ENCODE results near the gene ARTN.
A peak's percentile ranks its signal among the peaks of the same experiment; 100 is the strongest.

Gene ARTN

GRCh38 chr1:43947061-43947873, 13.7 kb downstream of the ARTN start:
- no peak for DNase-seq (ENCODE audit: low read depth, low spot score)

GRCh38 chr1:43947874-43948437, 14.4 kb downstream of the ARTN start:
- no peak for DNase-seq (ENCODE audit: low read depth, low spot score)

DNA sequence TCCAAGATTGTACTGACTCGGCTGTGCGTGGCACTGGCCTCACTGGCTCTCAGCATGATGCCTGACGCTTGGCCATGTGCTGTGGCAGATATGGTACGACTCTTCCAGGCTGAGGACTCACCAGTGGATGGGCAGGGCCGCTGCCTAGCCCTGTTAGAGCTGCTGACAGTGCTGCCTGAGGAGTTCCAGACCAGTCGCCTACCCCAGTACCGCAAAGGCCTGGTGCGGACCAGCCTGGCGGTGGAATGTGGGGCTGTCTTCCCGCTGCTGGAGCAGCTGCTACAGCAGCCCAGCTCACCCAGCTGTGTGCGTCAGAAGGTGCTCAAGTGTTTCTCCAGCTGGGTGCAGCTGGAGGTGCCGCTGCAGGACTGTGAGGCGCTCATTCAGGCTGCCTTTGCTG, 16.1 kb downstream of the ARTN start:
- no peak for DNase-seq (ENCODE audit: low read depth, low spot score)

GRCh38 chr1:43951021-43951985, 17.7 kb downstream of the ARTN start:
- DNase-seq (ENCODE audit: low read depth, low spot score) = no peak

DNA sequence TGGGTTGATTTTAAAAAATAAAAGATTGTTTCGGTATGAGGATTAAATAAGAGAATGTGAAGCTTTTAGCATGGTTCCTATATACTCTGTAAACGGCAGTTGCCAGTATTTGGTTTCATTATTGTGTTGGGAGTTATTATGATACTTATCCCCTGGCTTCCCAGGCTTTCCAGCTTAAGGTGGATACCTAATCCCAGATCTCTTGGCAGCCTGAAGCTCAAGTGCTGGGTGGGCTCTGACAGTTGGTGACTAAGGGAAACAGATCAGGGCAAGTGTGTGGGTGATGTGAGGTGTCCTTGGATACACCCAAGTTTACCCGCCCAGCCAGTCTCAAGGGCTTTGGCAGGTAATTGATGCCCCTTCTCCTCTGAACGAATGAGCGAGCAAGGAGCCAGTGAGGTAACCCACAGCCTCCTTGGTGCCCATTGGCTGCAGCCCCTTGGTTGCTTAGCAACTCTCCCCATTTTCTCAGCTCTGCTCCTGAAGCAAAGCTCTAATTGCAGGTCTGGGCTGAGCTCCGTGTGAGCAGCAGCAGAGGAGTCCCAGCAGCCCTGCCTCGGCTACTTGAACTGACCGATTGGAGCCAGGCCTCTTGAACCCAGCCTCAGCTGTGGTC, 19.2 kb downstream of the ARTN start:
- no peak for DNase-seq (ENCODE audit: low read depth, low spot score)

- no peak for DNase-seq (ENCODE audit: low read depth, low spot score)
Measured at GRCh38 chr1:43953361-43953760, 19.8 kb downstream of the ARTN start.

DNA sequence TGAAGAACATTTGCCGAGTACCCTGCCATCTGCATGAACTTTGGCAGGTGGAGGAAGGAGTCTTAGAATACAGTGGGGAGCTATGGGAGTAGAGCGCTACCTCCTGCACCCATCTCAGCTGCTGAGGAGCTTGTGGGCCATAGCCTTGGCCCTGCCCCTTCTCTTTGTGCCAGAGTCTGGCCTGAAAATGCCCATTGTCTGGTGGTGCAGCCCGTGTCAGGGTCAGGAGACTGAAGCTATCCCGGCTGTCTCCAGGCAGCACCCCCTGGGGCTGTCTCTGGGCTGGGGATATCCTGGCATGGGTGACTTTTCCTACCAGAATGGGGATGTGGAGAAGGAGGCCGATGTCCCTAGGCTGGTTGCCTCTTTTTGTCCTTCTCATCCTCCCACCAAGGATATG, 20.4 kb downstream of the ARTN start:
- DNase-seq (ENCODE audit: low read depth, low spot score) = no peak

DNA sequence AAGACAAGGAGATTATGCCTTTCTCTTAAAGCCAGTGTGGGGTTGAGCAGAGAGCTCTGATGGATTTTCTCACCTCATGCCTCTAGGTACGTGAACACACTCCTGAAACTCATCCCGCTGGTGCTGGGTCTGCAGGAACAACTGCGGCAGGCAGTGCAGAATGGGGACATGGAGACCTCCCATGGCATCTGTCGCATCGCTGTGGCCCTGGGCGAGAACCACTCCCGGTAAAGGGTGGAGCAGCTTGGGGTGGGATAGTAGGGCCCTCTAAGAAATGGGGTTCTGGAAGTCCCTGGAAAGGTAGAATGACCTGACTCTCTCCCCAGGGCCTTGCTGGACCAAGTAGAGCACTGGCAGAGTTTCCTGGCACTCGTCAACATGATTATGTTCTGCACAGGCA, 22.6 kb downstream of the ARTN start:
- DNase-seq (ENCODE audit: low read depth, low spot score) = no peak

GRCh38 chr1:43957407-43958040, 23.9 kb downstream of the ARTN start:
- DNase-seq (ENCODE audit: low read depth, low spot score) = no peak

DNA sequence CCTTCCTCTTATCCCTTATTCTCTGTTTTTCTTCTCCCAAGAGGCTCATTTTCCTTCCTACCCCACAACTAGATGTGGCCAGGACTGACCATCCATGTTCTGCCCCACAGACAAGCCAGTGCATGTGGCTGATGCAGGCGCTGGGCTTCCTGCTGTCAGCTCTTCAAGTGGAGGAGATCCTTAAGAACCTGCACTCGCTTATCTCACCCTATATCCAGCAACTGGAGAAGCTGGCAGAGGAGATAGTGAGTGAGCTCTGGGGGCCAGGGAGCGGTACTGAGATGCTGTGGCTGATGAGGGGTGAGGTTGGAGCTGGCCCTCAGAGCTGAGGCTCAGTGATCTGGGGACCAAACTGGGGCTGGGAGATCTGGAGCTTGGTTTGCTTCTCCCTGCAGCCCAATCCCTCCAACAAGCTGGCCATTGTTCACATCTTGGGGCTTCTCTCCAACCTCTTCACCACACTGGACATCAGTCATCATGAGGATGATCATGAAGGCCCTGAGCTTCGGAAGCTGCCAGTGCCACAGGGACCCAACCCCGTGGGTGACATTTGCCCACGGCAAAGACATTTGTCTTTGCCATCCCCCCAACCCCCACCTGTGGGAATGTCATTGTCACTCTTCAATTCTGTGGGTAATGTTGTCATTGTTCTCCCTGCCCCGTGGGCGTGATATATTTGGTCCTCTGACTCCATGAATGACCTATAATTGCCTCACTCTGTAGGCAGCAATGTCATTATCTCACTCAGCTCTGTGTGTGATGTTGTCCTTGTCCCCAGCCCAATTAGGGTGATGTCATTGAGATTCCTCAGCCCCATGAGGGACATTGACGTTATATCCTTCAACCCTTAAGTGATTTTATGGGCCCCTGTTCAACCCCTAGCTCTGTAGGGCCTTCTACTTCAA, 25.0 kb downstream of the ARTN start:
- DNase-seq (ENCODE audit: low read depth, low spot score) = no peak

- DNase-seq (ENCODE audit: low read depth, low spot score) = no peak
Measured at GRCh38 chr1:43960798-43961197, 27.2 kb downstream of the ARTN start.

GRCh38 chr1:43961692-43962091, 28.1 kb downstream of the ARTN start:
- DNase-seq (ENCODE audit: low read depth, low spot score) = no peak

DNA sequence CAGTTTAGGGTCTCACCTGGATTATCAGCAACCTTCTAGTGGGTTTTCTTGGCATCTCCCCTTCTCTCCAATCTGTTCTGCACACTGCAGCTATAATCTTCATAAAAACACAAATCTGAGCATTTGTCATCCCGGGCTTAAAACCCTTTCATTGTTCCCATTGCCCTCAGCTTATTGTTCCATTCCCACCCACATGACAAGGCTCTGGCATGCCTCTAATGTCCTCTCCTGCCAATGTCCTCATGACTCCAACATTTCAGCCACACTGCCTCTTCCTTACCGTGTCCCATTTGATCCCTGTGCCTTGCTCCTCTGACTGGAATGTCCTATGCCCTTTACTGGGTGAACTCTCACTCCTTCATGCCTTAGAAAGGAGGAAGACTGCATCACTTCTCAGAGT, 28.7 kb downstream of the ARTN start:
- no peak for DNase-seq (ENCODE audit: low read depth, low spot score)

DNA sequence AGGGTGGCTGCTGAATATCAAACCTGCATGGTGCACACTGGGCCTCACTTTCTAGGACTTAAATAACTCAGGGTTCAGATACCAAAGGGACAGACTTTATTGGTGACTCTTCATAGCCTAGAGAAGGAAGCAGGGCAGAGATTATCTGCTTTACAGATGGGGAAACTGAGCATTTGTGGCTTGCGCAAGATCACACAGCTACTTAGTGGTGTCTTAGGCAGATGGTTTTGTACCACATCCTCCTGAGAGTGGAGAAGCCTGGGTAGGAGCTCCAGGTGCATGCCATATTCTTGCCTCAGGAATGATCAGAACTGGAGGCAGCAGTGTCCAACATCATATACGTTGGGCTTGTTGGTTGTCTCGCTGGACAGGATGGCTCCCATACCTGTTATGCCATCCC, 29.4 kb downstream of the ARTN start:
- no peak for DNase-seq (ENCODE audit: low read depth, low spot score)

DNA sequence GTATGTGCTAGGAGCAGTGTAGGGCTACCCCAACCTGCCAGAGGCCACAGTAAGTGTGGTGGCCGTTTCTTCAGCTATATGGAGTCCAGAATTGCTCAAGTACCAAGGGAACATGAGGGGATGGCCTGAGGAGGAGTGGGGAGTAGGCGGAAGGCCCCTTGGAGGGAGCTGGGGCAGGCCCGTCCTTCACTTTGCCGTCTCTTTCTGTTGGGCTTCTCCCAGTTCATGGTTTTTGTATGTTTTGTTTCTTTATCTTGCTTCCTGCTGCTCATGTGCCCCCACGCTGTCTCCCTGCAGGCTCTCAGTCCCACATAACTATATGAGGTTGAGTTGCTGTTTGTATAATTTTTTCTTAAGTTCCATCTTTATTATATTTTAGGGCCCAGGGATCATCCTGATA, 30.3 kb downstream of the ARTN start:
- DNase-seq (ENCODE audit: low read depth, low spot score) = no peak

DNA sequence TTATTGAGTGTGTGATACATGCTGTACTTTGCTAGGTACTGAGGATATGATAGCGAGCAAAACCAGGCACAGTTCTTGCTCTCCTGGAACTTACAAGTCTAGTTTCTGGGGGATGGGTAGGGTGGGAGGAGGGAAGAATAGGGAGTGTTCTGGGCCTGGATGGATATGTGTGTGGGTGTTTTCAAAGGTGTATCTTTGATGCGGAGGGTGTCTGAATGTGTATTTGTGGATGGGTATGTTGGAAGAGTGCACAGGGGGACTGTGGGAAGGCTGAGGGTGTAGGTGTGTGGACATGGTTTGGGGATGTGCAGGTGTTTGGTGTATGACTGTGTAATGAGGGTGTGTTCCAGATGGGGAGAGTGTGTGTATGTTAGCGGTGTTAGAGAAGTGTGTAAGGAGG, 31.7 kb downstream of the ARTN start:
- DNase-seq (ENCODE audit: low read depth, low spot score) = no peak

DNA sequence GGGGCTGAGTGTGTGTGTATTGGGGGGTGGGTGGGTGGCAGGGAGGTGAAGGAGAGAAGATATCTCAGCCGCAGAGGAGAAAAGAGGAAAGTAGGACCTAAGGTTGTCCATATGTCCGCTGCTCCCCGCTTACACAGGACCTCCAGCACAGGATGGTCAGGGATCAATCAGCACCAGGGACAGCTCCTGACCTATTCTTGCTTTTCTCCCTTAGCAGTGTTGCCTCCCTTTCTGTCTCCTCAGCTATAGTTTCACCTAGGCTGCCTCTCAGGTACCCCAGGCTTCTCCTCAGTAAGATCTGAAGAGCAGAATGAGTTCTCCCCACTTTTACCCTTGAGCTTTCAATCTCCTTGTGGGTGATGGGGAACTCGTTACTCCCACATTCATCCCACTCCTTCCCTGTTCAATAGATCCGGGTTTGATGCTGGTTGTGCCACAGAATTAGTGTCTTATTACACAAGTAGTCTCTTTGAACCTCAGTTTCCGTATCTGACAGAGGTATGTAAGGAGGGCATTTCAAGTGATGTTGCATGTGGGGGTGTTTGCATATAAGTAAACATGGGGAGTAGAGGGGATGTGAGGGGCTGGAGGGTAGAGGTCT, 34.8 kb downstream of the ARTN start:
- DNase-seq (ENCODE audit: low read depth, low spot score) = no peak

DNA sequence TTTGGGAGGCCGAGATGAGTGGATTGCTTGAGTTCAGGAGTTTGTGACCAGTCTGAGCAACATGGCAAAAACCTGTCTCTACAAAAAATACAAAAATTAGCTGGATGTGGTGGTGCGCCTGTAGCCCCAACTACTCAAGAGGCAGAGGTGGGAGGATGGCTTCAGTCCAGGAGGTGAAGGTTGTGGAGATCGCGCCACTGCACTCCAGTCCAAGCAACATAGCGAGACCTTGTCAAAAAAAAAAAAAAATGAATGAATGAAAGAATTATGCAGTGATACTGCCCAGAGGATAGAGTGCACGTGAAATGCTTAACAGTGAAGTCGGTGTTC, 35.8 kb downstream of the ARTN start:
- DNase-seq (ENCODE audit: low read depth, low spot score) = no peak

- peak; percentile 97 for DNase-seq (ENCODE audit: low read depth, low spot score)
Measured at GRCh38 chr1:43969746-43970466, 36.3 kb downstream of the ARTN start, which contains the start of gene DPH2. TSS of gene DPH2 (plus strand) at chr1:43970010. CDS start at chr1:43970176, 166 bp downstream.

All from iPS DF 19.7 (cell line).